K562 (cell line): ENCODE results near the gene SGMS1. TPM values are rescaled to one million over a fixed set of nuclear protein-coding genes. Genes with fewer than 3 reads are reported as not detected.

Experiments
- CBX2 ChIP-seq: fragments of 200-600 bp; sonication (generic); IDR thresholded peaks from one replicate; pipeline ENCODE4 v1.6.1; 2012; ENCODE audit warnings: mild to moderate bottlenecking, low read length, inconsistent platforms; ENCODE audit not compliant: insufficient read depth, poor library complexity, severe bottlenecking
- CEBPB ChIP-seq: fragments of 450-650 bp; IDR thresholded peaks from 2 replicates; pipeline ENCODE4 v1.6.1; 2016; ENCODE audit warnings: missing genetic modification characterization, missing compliant biosample characterization
- CTCF ChIP-seq, 3 experiments: IDR thresholded peaks in 2 of 3; conservative IDR thresholded peaks in 1 of 3; 2 replicates each; pipeline ENCODE4 v1.5.1; 2011 to 2012; ENCODE audit warnings: low read length in 3 of 3, mild to moderate bottlenecking in 3 of 3, control low read depth in 2 of 3, improper control_type of control experiment in 1 of 3, inconsistent platforms in 1 of 3, low read depth in 1 of 3, mixed read lengths in 1 of 3, moderate library complexity in 1 of 3; ENCODE audit not compliant: insufficient read depth in 2 of 3
- FOS ChIP-seq: IDR thresholded peaks from 3 replicates; pipeline ENCODE4 v1.6.1; 2011; ENCODE audit not compliant: insufficient read length; ENCODE audit errors: extremely low read depth
- MEF2A ChIP-seq: IDR thresholded peaks from 2 replicates; pipeline ENCODE4 v1.6.1; 2011; ENCODE audit warnings: low read depth, mild to moderate bottlenecking, low read length, moderate library complexity; ENCODE audit not compliant: control insufficient read depth
- MLLT1 ChIP-seq, 2 experiments: fragments of 450-650 bp; IDR thresholded peaks; 2 replicates each; pipeline ENCODE4 v1.6.1; 2016
- MTA3 ChIP-seq: fragments of 450-650 bp; formaldehyde crosslinking; IDR thresholded peaks from 2 replicates; pipeline ENCODE4 v1.6.1; 2017; ENCODE audit warnings: mild to moderate bottlenecking, borderline replicate concordance
- MXI1 ChIP-seq: IDR thresholded peaks from 2 replicates; pipeline ENCODE4 v1.6.1; 2011; ENCODE audit warnings: low read depth, mild to moderate bottlenecking, improper control_type of control experiment, low read length
- NFIC ChIP-seq: fragments of 450-650 bp; IDR thresholded peaks from 2 replicates; pipeline ENCODE4 v1.6.1; 2017; ENCODE audit warnings: mild to moderate bottlenecking, inconsistent platforms
- PCBP2 ChIP-seq: fragments of 200-400 bp; formaldehyde crosslinking; IDR thresholded peaks from 2 replicates; pipeline ENCODE4 v1.6.1; 2018; ENCODE audit warnings: low read length, low read depth, mild to moderate bottlenecking, moderate library complexity; ENCODE audit not compliant: poor library complexity, severe bottlenecking
- PRDM10 ChIP-seq: fragments of 450-650 bp; IDR thresholded peaks from 2 replicates; pipeline ENCODE4 v1.6.1; 2018; ENCODE audit not compliant: partially characterized antibody
- PREB ChIP-seq: sonication (generic); formaldehyde crosslinking; IDR thresholded peaks from 2 replicates; pipeline ENCODE4 v1.8.1; 2023; ENCODE audit warnings: mild to moderate bottlenecking, missing genetic modification reagents
- PRPF4 ChIP-seq: fragments of 200-400 bp; formaldehyde crosslinking; IDR thresholded peaks from one replicate; pipeline ENCODE4 v1.6.1; 2017; ENCODE audit warnings: low read length, low read depth, mild to moderate bottlenecking; ENCODE audit not compliant: insufficient read depth, poor library complexity, severe bottlenecking
- ZKSCAN1 ChIP-seq: fragments of 150-350 bp; IDR thresholded peaks from 2 replicates; pipeline ENCODE4 v1.6.1; 2016; ENCODE audit warnings: low read depth, low read length
- ZNF395 ChIP-seq: fragments of 200-800 bp; sonication (Bioruptor generic); IDR thresholded peaks from 2 replicates; pipeline ENCODE4 v1.6.1; 2017; ENCODE audit warnings: missing genetic modification characterization, missing compliant biosample characterization
- ZNF586 ChIP-seq: fragments of 450-650 bp; formaldehyde crosslinking; conservative IDR thresholded peaks from 2 replicates; pipeline ENCODE4 v1.4.0; 2020; ENCODE audit warnings: mild to moderate bottlenecking, moderate library complexity
- ZNF77 ChIP-seq: fragments of 250-450 bp; sonication (Bioruptor Pico); IDR thresholded peaks from 2 replicates; pipeline ENCODE4 v1.5.0; 2020
- polyA plus RNA-seq, 8 experiments: library from polyadenylated mRNA; depleted of rRNA in 4 of 8; stranded (reverse) in 5 of 8; unstranded in 3 of 8; fragments of >200 nt; fragmentation: Nextera tagmentation in 2 of 8; fragmentation: Illumina TruSeq in 1 of 8; extraction: Ambion mirVana in 2 of 8; extraction: Trizol in 1 of 8; gene quantifications; 2 replicates each; pipeline versions ENCODE4 v1.2.1 to v1.2.3, GENCODE V29; 2011 to 2014; ENCODE audit warnings: inconsistent platforms in 1 of 8, missing spikeins in 1 of 8
- total RNA-seq, 7 experiments: library from RNA; depleted of rRNA in 6 of 7; stranded (reverse); fragments of >200 nt in 6 of 7; fragmentation: Illumina TruSeq in 2 of 7; extraction: Trizol in 2 of 7; gene quantifications; 2 replicates each; pipeline versions ENCODE4 v1.2.1 to v1.2.3, GENCODE V29; 2011 to 2021; ENCODE audit warnings: low replicate concordance in 1 of 7

The SGMS1 gene
- total and polyA plus RNA-seq, 9 of the 15 experiments (the other 6 are each of a cell fraction or from before 2014, with no cell fraction given): 22.6 to 232 (median 82.2) TPM

- TF ChIP-seq PRDM10 (peak; percentile 4), CEBPB (tag) (peak; percentile 98), MEF2A (no peak), PCBP2 (no peak), MTA3 (peak; percentile 48; the same call in 1 of the 2 replicates), ZKSCAN1 (no peak), MLLT1 (IDR thresholded peaks at IDR 0.05) (no peak), CBX2 (no peak), PRPF4 (no peak), FOS (no peak), NFIC (peak; percentile 51), PREB (0 out of 2 replicates have a peak, but pooled peaks have one; percentile 41), ZNF395 (0 out of 2 replicates have a peak, but pooled peaks have one; percentile 61), MXI1 (no peak), CTCF (IDR thresholded peaks at IDR 0.05 in 2 of 3, conservative IDR thresholded peaks at IDR 0.05 in 1 of 3; ENCODE audit: insufficient read depth in 2 of 3, low read depth in 1 of 3, low read length in 3 of 3) (no peak), ZNF77 (CRISPR knock-in tag) (no peak), ZNF586 (CRISPR knock-in tag) (no peak)
Measured at GRCh38 chr10:50605269-50605950, 18.3 kb downstream of the SGMS1 start (continued).
